ENCODE results near the gene ZNF354B.
"Not testable (repeated sequence)": the region's sequence is repeated elsewhere in the genome, so short reads cannot be mapped to it uniquely, and the experiment has no call there.

Gene ZNF354B

DNA sequence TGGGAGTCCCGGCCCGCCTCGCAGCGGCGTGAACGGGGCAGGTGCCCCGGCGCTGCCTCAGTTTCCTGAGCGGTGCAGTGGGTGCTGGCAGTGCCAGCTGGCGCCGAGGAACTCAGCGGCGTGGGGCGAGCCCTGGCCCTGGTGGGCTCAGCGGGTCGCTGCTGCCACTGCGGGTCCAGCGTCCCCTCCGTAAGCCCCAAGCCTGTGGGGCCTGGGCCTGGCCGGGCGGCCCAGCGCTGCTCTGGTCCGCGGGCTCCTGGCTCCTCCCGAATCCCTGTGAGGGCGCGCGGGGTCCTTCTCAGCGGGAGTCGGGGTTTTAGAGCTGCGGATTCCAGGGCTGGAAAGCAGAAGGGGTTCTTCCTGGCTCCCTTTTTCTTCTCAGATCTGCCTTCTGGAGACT lies 862 bp downstream of the ZNF354B start:
- not testable (repeated sequence) for H3K27ac Mint-ChIP-seq; H3K9me3 Mint-ChIP-seq; DNase-seq (ENCODE audit: low spot score in 2 of 2); ATAC-seq
- peaks cover 32% of the 10 kb centered on the region for H3K36me3 Mint-ChIP-seq
- H3K4me1 Mint-ChIP-seq: peaks cover 26% of the 10 kb centered on the region
- H3K4me3 Mint-ChIP-seq: peak overlapping the region; percentile 82

- no peak for DNase-seq (ENCODE audit: low spot score in 2 of 2)
- no peaks in the 10 kb centered on the region for H3K9me3 Mint-ChIP-seq
- H3K36me3 Mint-ChIP-seq: peaks cover 43% of the 10 kb centered on the region
- peaks cover 26% of the 10 kb centered on the region for H3K4me1 Mint-ChIP-seq
- no peak for ATAC-seq
- H3K27ac Mint-ChIP-seq: peak overlapping the region; percentile 7
- peak overlapping the region; percentile 52 for H3K4me3 Mint-ChIP-seq
Observed at GRCh38 chr5:178861627-178862026, 1.9 kb downstream of the ZNF354B start.

GRCh38 chr5:178866946-178867345 lies 7.2 kb downstream of the ZNF354B start:
- DNase-seq (ENCODE audit: low spot score in 2 of 2) (no peak), ATAC-seq (no peak)
- H3K36me3 Mint-ChIP-seq: peaks cover 95% of the 10 kb centered on the region
- H3K4me1 Mint-ChIP-seq: peaks cover 29% of the 10 kb centered on the region
- H3K4me3 Mint-ChIP-seq: no peak overlapping the region
- H3K9me3 Mint-ChIP-seq: peaks cover 12% of the 10 kb centered on the region
- H3K27ac Mint-ChIP-seq: peak overlapping the region; percentile 72

DNA sequence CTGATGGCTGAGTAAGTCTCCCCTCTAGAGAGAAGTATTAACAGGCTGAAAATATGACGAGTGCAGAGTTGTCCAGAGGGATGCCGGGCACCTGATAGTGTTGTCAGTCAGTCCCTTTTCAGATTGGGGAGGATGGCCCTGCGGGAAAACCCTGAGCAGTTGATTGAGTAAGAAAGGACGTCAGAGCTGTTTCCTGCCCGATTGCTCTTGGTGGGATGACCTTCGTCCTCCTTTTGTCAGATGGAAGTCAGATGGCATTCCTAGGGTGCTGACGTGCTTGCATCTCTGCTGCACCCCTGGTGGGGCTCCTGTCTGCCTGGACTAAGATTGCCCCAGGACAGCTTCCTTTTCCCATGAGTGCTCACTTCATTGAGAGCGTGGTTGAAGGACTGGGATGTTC lies 9.8 kb downstream of the ZNF354B start:
- H3K36me3 Mint-ChIP-seq: peaks cover 99% of the 10 kb centered on the region
- H3K9me3 Mint-ChIP-seq: peaks cover 30% of the 10 kb centered on the region
- peaks cover 24% of the 10 kb centered on the region for H3K4me1 Mint-ChIP-seq
- no peak for DNase-seq (ENCODE audit: low spot score in 2 of 2)
- H3K4me3 Mint-ChIP-seq: no peak overlapping the region
- H3K27ac Mint-ChIP-seq: no peak overlapping the region
- no peak for ATAC-seq

DNA sequence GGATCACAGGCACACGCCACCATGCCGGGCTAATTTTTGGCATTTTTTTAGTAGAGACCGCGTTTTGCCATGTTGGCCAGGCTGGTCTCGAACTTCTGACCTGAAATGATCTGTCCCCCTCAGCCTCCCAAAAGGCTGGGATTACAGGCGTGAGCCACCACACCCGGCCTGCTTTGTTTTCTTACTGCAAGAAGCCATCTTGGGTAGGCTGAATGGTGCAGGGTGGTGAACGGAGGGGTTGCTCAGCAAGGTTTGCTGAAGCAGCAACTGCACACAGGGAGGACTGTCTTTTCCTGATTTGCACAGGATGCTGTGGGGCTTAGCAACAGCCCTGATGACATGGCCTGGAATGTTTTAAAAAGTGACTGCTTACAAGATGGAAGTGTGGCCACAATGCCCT lies 10.7 kb downstream of the ZNF354B start:
- H3K4me3 Mint-ChIP-seq: no peak overlapping the region
- H3K4me1 Mint-ChIP-seq: peaks cover 24% of the 10 kb centered on the region
- peaks cover 99% of the 10 kb centered on the region for H3K36me3 Mint-ChIP-seq
- no peak for DNase-seq (ENCODE audit: low spot score in 2 of 2)
- no peak overlapping the region for H3K27ac Mint-ChIP-seq
- ATAC-seq: no peak
- peaks cover 37% of the 10 kb centered on the region for H3K9me3 Mint-ChIP-seq

- no peak for DNase-seq (ENCODE audit: low spot score in 2 of 2)
- Mint-ChIP-seq H3K4me1 (peaks cover 21% of the 10 kb centered on the region), H3K9me3 (peaks cover 44% of the 10 kb centered on the region), H3K36me3 (peaks cover 99% of the 10 kb centered on the region), H3K27ac (no peak overlapping the region), H3K4me3 (no peak overlapping the region)
- ATAC-seq: no peak
Observed at GRCh38 chr5:178872302-178872701, 12.5 kb downstream of the ZNF354B start.

DNA sequence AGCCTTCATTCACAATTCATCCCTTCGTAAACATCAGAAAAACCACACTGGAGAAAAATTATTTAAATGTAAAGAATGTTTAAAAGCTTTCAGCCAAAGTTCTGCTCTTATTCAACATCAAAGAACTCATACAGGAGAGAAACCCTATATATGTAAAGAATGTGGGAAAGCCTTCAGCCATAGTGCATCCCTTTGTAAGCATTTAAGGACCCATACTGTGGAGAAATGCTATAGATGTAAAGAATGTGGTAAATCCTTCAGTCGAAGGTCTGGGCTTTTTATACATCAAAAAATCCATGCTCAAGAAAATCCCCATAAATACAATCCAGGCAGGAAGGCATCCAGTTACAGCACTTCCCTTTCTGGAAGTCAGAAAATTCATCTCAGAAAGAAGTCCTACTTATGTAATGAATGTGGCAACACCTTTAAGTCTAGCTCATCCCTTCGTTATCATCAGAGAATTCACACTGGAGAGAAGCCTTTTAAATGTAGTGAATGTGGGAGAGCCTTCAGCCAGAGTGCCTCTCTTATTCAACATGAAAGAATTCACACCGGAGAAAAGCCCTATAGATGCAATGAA lies 23.5 kb downstream of the ZNF354B start:
- Mint-ChIP-seq H3K9me3 (peaks cover 38% of the 10 kb centered on the region), H3K36me3 (peaks cover 82% of the 10 kb centered on the region)
- H3K4me1 Mint-ChIP-seq; DNase-seq (ENCODE audit: low spot score in 2 of 2); H3K4me3 Mint-ChIP-seq; H3K27ac Mint-ChIP-seq; ATAC-seq: not testable (repeated sequence)

GRCh38 chr5:178883815-178884430 lies 24.2 kb downstream of the ZNF354B start:
- no peak overlapping the region for H3K4me3 Mint-ChIP-seq
- ATAC-seq (no peak), DNase-seq (ENCODE audit: low spot score in 2 of 2) (no peak)
- peaks cover 79% of the 10 kb centered on the region for H3K36me3 Mint-ChIP-seq
- peaks cover 37% of the 10 kb centered on the region for H3K9me3 Mint-ChIP-seq
- H3K4me1 Mint-ChIP-seq: no peaks in the 10 kb centered on the region
- no peak overlapping the region for H3K27ac Mint-ChIP-seq

GRCh38 chr5:178895615-178896571 lies 36.1 kb downstream of the ZNF354B start, which contains the start of gene ZFP2:
ZFP2 (plus strand) TSS chr5:178895913; CDS start chr5:178931314, 35,401 bp downstream.
- peak; percentile 74 for ATAC-seq
- Mint-ChIP-seq H3K27ac (no peak within 1 kb of the TSS), H3K4me1 (no peaks in the 10 kb centered on the region), H3K36me3 (no peaks in the 10 kb centered on the region), H3K9me3 (peaks cover 13% of the 10 kb centered on the region), H3K4me3 (peak within 1 kb of the TSS; percentile 67)
- no peak for DNase-seq (ENCODE audit: low spot score in 2 of 2)

DNA sequence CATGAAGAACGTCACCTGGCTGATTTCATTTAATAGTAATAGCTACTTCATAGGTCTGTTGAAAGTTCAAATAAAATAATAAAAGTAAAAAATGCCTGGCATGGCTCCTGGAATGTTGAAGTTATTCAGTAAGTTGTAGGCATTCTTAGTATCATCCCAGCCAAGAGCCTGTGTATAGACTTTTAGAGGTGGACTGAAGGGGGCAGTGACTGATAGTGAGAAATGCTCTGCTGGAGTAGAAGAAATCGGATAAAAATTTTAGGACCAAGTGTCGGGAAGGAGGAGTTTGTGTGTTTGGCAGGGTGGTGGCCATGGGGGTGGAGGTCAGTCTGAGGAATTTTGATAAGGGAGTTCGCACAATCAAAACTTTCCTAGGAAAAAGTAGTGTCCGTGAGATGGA lies 39.5 kb downstream of the ZNF354B start:
- DNase-seq (ENCODE audit: low spot score in 2 of 2) (no peak), ATAC-seq (no peak)
- Mint-ChIP-seq H3K36me3 (no peaks in the 10 kb centered on the region), H3K27ac (no peak overlapping the region), H3K4me1 (no peaks in the 10 kb centered on the region), H3K4me3 (no peak overlapping the region), H3K9me3 (peaks cover 17% of the 10 kb centered on the region)

DNA sequence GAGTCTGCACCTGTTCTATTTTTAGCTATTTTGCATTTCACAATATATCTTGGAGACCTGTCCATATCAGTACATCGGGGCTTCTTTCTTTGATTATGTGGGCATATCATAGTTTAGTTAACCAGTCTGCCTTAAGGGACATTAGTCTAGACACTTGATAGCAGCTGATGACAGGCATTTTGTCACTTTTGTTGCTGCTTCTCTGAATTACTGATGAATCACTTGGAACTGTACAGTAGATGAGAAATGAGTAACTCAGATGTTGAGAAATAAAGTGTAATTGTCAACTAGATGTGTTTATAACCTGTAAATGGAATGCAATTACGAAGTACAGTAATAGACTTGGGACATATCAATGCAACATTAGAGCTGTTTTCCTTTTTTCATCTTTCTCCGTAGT lies 43.1 kb downstream of the ZNF354B start:
- ATAC-seq (no peak), DNase-seq (ENCODE audit: low spot score in 2 of 2) (no peak)
- Mint-ChIP-seq H3K4me1 (no peaks in the 10 kb centered on the region), H3K4me3 (no peak overlapping the region), H3K9me3 (peaks cover 9% of the 10 kb centered on the region), H3K27ac (no peak overlapping the region), H3K36me3 (no peaks in the 10 kb centered on the region)

DNA sequence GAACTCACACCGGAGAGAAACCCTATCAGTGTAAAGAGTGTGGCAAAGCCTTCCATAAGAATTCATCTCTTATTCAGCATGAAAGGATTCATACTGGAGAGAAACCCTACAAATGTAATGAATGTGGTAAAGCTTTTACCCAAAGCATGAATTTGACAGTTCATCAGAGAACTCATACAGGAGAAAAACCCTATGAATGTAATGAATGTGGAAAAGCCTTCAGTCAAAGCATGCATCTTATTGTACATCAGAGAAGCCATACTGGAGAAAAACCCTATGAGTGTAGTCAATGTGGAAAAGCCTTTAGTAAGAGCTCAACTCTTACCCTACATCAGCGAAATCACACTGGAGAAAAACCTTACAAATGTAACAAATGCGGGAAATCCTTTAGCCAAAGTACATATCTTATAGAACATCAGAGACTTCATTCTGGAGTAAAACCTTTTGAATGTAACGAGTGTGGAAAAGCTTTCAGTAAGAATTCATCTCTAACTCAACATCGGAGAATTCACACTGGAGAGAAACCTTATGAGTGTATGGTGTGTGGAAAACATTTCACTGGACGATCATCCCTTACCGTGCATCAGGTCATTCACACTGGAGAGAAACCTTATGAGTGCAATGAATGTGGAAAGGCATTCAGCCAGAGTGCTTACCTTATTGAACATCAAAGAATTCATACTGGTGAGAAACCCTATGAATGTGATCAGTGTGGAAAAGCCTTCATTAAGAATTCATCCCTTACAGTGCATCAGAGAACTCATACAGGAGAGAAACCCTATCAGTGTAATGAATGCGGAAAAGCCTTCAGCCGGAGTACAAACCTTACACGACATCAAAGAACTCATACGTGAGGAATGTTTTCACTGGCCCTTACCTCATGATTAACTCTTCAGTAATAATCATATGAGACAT lies 72.3 kb downstream of the ZNF354B start:
- DNase-seq (ENCODE audit: low spot score in 2 of 2) (no peak), ATAC-seq (no peak)
- Mint-ChIP-seq H3K9me3 (peaks cover 57% of the 10 kb centered on the region), H3K4me3 (no peak overlapping the region), H3K36me3 (no peaks in the 10 kb centered on the region), H3K4me1 (no peaks in the 10 kb centered on the region), H3K27ac (no peak overlapping the region)

Measured in stimulated activated effector memory CD8-positive, alpha-beta T cell treated with anti-CD3 and anti-CD28 coated beads, Interleukin-12 subunit alpha, Interleukin-12 subunit beta, amount 100 ng/mL, for 72 hours (primary cell).